NOMO-1 (cell line): ENCODE data around the gene RTP5.

Experiments used
- DNase-seq, 2 experiments: peaks; one replicate each; lab custom pipeline; 2025; ENCODE audit not compliant: unreplicated experiment in 2 of 2; lab: John Stamatoyannopoulos, UW

The RTP5 gene

GRCh38 chr2:241885946-241886643, 16.6 kb downstream of the RTP5 start:
- no peak for DNase-seq

GRCh38 chr2:241886840-241887447, 17.4 kb downstream of the RTP5 start:
- no peak for DNase-seq

DNA sequence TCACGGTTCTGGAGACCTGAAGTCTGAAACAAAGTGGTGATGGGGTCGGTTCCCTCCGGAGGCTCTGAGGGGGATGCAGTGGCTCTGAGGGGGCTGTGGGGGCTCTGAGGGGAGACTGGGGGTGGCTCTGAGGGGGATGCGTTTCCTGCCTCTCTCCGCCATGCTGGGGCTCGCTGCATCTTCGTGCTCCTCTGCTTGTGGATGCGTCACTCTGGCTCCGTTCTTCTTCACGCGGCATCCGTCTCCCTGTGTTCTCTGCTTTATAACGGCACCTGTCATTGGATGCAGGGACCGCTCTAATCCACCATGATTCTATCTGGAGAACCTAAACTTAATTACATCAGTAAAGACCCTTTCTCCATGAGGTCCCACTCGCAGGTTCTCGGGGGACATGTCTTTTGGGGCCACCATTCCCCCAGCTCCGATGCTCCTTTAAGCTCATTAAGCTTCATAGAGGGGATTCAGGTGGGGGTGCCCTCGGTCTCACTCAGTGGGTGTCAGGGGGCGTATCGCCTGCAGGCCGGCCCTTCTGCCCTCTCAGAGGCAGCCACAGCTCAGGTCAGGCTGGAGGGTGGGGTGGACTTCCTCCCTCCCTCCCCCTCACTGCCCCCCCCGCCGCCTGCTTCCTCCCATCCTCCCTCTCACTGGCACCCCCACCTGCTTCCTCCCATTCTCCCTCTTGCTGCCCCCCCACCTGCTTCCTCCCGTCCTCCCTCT, 18.4 kb downstream of the RTP5 start:
- DNase-seq: no peak

DNA sequence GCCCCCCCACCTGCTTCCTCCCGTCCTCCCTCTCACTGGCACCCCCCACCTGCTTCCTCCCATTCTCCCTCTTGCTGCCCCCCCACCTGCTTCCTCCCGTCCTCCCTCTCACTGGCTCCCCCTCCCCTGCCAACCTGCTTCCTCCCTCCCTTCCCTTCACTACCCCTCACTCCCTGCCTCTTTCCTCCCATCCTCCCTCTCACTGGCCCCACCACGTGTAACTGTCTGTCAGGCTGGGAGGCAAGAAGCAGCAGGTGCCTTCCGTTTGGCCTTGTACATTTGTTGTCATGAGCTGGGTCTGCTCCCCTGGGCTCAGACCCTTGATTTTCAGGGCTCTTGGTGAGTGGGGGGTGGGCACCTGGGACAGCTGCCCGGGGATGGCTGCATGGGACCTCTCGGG, 19.1 kb downstream of the RTP5 start:
- DNase-seq: no peak

GRCh38 chr2:241890524-241891235, 21.2 kb downstream of the RTP5 start:
- DNase-seq: no peak

DNA sequence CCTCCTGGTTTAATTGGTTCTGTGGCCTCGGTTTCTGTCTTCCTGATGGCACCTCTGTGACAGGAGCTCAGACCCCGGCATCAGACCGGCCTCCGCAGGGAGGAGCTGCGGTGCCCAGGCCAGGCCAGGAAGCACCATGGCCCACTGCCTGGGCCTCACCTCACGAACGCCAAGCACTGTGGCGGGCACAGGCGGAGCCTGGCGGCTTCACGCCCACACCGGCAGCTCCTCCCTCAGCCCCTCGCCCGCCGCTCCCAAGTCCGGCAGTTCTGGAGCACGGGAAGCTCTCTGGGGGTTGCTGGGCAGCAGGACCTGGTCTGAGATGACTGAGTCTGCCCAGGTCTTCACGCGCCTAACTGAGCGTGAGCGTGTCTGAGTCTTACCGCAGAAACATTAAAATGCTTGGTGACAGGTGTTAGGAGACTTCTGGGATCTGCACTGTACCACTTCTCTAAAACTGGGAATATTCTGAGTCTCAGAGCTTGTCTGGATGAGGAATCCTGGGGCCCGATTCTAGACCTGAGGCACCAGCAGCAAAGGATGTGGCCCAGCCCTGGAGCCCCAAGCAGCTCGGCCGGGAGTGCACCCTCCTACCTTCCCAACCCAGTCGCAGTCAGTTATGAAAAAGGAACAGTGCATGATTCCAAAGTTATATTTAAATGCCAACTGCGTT, 21.9 kb downstream of the RTP5 start:
- DNase-seq: no peak

GRCh38 chr2:241891988-241892298, 22.4 kb downstream of the RTP5 start:
- DNase-seq: no peak

- no peak for DNase-seq
Observed at GRCh38 chr2:241892299-241893137, 23.0 kb downstream of the RTP5 start.

DNA sequence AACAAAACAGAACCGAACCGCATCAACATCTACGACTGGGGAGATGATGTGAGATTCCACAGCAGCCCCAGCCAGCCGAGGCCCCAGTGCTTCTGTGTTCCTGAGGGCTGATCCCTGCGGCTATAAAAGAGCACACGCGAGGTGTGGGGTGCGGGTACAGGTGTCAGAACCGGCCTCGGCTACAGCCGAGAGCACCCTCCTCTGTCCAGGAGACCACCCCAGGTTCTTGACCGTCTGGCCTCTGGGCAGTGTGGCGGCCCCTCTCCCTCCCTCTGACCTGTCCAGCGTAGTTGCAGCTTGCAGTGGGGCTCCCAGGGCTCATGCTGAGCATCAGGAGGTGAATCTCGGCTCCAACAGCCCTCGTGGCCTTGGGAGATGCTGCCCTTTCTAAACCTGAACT, 23.7 kb downstream of the RTP5 start:
- DNase-seq: no peak

- no peak for DNase-seq
Observed at GRCh38 chr2:241894056-241894641, 24.6 kb downstream of the RTP5 start.

- DNase-seq: no peak
Observed at GRCh38 chr2:241894681-241895426, 25.3 kb downstream of the RTP5 start.

DNA sequence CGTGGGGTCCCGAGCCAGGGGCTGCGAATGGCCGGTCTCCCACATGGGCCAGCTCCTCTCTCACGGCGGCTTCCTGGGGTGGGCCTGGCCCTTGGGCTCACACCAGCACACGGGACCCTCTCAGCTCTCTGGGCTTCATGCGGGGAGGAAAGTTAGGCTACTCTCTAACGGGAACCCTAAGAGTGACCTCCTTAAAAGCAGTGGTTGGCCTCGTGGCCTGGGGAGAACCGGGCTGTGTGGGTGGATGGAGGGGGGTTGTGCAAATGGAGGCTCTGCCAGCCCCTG, 25.8 kb downstream of the RTP5 start:
- DNase-seq: no peak

DNA sequence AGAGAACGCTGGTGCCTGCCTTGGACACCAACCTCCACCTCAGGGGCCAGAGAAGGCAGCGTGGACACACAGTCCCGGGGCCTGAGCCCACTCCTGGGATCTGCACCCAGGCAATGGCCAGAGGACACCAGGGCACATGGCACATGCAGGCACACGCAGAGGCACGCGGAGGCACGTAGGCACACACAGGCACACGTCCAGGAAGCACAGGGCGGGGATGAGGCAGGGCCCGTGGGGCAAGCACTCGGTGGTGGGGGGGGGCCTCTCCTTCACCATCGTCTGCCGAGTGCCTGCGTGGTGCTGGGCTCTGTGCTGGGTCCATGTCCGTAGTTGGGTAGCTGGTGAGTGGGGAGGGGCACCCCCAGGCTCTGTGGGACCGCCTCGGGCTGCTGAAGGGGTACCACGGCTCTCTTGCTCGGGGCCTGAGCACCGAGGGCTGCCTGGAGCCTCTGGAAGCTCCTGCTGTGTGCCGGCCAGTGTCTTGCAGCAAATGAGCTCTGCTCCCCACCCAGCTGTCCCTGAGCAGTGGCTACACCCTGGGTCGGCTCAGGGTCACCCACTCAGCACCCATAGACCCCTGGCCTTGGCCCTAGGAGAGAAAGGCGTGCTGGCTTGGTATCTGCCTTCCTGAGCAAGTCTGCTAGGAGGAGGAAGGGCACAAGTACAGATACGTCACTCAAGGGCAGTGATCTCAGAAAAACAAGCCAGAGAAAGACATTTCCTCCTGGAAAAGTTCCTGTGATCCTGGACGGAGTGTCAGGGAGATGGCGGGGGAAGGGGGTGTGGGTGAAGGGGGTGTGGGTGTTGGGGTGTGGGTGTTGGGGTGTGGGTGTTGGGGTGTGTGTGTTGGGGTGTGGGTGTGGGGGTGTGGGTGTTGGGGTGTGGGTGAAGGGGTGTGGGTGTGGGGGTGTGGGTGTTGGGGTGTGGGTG, 26.4 kb downstream of the RTP5 start:
- no peak for DNase-seq

- no peak for DNase-seq
Observed at GRCh38 chr2:241896746-241897201, 27.2 kb downstream of the RTP5 start.

DNA sequence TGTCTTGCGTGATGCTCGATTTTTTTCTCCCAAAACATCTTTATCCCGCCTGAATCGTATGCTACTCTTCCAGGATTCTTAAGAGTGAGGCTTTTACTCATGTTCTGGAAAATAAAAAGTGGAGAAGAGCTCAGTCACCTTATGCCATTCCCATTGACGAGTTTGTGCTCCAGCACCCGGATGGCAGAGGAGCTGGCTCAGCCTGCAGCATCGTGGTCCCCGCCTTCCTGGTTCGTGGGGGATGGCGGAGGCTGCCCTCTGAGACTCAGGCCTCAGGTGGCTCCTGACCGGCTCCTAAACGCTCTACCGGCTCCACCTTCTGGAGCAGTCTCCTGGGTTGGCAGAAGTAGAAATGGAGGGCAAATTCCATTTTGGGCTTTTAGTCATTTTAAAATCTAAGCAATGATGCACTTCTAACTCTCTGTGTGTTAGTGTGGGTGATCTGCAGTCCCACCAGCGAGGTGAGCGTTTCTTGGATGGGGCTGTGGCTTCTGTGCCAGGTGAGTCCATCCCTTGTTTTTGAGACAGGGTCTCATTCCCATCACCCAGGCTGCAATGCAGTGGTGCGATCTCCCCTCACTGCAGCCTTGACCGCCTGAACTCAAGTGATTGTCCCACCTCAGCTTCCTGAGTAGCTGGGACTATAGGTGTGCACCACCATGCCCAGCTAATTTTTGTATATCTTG, 27.8 kb downstream of the RTP5 start:
- no peak for DNase-seq

DNA sequence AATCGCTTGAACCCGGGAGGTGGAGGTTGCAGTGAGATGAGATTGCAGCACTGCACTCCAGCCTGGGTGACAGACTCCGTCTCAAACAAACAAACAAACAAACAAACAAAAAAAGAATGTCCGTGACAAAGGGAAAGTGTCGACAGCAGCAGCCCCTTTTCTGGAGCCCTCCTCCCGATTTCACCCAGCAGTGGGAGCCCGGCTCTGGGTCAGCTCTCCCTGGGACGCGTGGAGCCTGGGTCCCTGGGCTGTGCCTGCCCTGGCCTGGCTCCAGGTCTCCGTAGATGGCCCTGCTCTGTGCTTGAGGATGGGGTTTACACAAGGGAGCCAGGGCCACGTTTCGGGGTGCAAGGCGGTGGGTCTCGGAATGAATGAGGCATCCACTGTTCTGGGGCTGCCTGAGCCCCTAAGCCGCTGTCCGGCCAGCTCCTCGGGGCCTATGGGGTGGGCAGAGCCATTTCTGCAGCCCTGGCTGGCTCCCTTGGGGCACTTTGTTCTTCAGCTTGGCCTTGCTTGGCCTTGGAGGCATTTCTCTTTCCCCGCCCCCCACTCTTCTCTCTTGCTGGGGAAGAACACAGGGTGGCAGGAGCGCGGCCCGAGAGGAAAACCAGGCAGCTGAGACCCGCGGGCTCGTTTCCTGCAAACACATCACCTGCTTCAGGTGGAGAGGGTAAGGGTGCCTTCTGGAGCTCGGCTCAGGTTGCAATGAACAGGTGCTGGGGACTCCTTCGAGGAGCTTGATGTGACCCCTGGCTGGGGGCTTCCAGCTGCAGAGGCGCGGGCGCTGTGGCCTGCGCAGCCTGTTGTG, 29.1 kb downstream of the RTP5 start:
- no peak for DNase-seq
